Measurements from ENCODE around the gene KCP. TPM values are rescaled to one million over a fixed set of nuclear protein-coding genes. Genes with fewer than 3 reads are reported as not detected.

The KCP gene
- total RNA-seq, 1 experiment from 2014 or later = 0.50 TPM

- H3K27me3 Mint-ChIP-seq (ENCODE audit: insufficient read depth, unreplicated experiment) = no peaks in the 10 kb centered on the region
- H3K36me3 Mint-ChIP-seq (ENCODE audit: insufficient read depth, unreplicated experiment) = no peaks in the 10 kb centered on the region
- H3K4me3 Mint-ChIP-seq (ENCODE audit: unreplicated experiment) = no peak overlapping the region
- H3K9me3 ChIP-seq = no peaks in the 10 kb centered on the region
- no peak overlapping the region for H3K4me3 ChIP-seq (ENCODE audit: low read depth, low read length)
- peaks cover 8% of the 10 kb centered on the region for H3K4me1 Mint-ChIP-seq (ENCODE audit: low read depth, unreplicated experiment)
- H3K27me3 ChIP-seq (replicated peaks; ENCODE audit: control insufficient read depth, insufficient read depth, low read length) = no peaks in the 10 kb centered on the region
- BruUV-seq (replicated peaks) = no TSS peak
- H3K36me3 ChIP-seq (ENCODE audit: control insufficient read depth, insufficient read depth, low read length) = no peaks in the 10 kb centered on the region
- H3K27ac Mint-ChIP-seq (ENCODE audit: unreplicated experiment) = no peak overlapping the region
- ChIA-PET POLR2A (no interaction called here), CTCF (no interaction called here)
- no peaks in the 10 kb centered on the region for H3K4me1 ChIP-seq
- no peak for DNase-seq
- intact Hi-C loops (cut with micrococcal nuclease; ENCODE audit: unreplicated experiment) = no loop called here
- no peak for TF ChIP-seq CTCF (IDR thresholded peaks at IDR 0.05; ENCODE audit: insufficient read depth in 1 of 2, low read depth in 1 of 2, low read length in 1 of 2, severe bottlenecking in 1 of 2, unreplicated experiment in 1 of 2)
- H3K9me3 Mint-ChIP-seq (ENCODE audit: unreplicated experiment) = no peaks in the 10 kb centered on the region
These were observed 11.1 kb downstream of the KCP start for GRCh38 chr7:128899392-128899791.

GRCh38 chr7:128895320-128895719 is 15.2 kb downstream of the KCP start:
- Mint-ChIP-seq H3K36me3 (ENCODE audit: insufficient read depth, unreplicated experiment) (no peaks in the 10 kb centered on the region), H3K4me1 (ENCODE audit: low read depth, unreplicated experiment) (no peaks in the 10 kb centered on the region), H3K4me3 (ENCODE audit: unreplicated experiment) (no peak overlapping the region), H3K27ac (ENCODE audit: unreplicated experiment) (no peak overlapping the region), H3K27me3 (ENCODE audit: insufficient read depth, unreplicated experiment) (no peaks in the 10 kb centered on the region), H3K9me3 (ENCODE audit: unreplicated experiment) (no peaks in the 10 kb centered on the region)
- POLR2A ChIA-PET = no interaction called here
- H3K4me3 ChIP-seq (ENCODE audit: low read depth, low read length) = no peak overlapping the region
- H3K4me1 ChIP-seq = no peaks in the 10 kb centered on the region
- no TSS peak for BruUV-seq (replicated peaks)
- no peaks in the 10 kb centered on the region for H3K27me3 ChIP-seq (replicated peaks; ENCODE audit: control insufficient read depth, insufficient read depth, low read length)
- no peaks in the 10 kb centered on the region for H3K36me3 ChIP-seq (ENCODE audit: control insufficient read depth, insufficient read depth, low read length)
- CTCF ChIA-PET = no interaction called here
- no peak for TF ChIP-seq CTCF (IDR thresholded peaks at IDR 0.05; ENCODE audit: insufficient read depth in 1 of 2, low read depth in 1 of 2, low read length in 1 of 2, severe bottlenecking in 1 of 2, unreplicated experiment in 1 of 2)
- intact Hi-C loops (cut with micrococcal nuclease; ENCODE audit: unreplicated experiment) = no loop called here
- DNase-seq = no peak
- H3K9me3 ChIP-seq = no peaks in the 10 kb centered on the region

GRCh38 chr7:128894101-128894440 is 16.4 kb downstream of the KCP start:
- Histone ChIP-seq H3K27me3 (replicated peaks; ENCODE audit: control insufficient read depth, insufficient read depth, low read length) (no peaks in the 10 kb centered on the region), H3K4me3 (ENCODE audit: low read depth, low read length) (no peak overlapping the region), H3K36me3 (ENCODE audit: control insufficient read depth, insufficient read depth, low read length) (no peaks in the 10 kb centered on the region), H3K9me3 (no peaks in the 10 kb centered on the region), H3K4me1 (no peaks in the 10 kb centered on the region)
- intact Hi-C loops (cut with micrococcal nuclease; ENCODE audit: unreplicated experiment) = no loop called here
- CTCF ChIA-PET = no interaction called here
- DNase-seq = no peak
- H3K36me3 Mint-ChIP-seq (ENCODE audit: insufficient read depth, unreplicated experiment) = no peaks in the 10 kb centered on the region
- H3K27me3 Mint-ChIP-seq (ENCODE audit: insufficient read depth, unreplicated experiment) = no peaks in the 10 kb centered on the region
- TF ChIP-seq CTCF (IDR thresholded peaks at IDR 0.05; ENCODE audit: insufficient read depth in 1 of 2, low read depth in 1 of 2, low read length in 1 of 2, severe bottlenecking in 1 of 2, unreplicated experiment in 1 of 2) = no peak
- no peak overlapping the region for H3K4me3 Mint-ChIP-seq (ENCODE audit: unreplicated experiment)
- no peaks in the 10 kb centered on the region for H3K9me3 Mint-ChIP-seq (ENCODE audit: unreplicated experiment)
- POLR2A ChIA-PET = no interaction called here
- H3K4me1 Mint-ChIP-seq (ENCODE audit: low read depth, unreplicated experiment) = no peaks in the 10 kb centered on the region
- BruUV-seq (replicated peaks) = no TSS peak
- H3K27ac Mint-ChIP-seq (ENCODE audit: unreplicated experiment) = no peak overlapping the region

Data from Caco-2 (cell line).